Measurements from ENCODE around the gene HCFC1R1. TPM values are rescaled to one million over a fixed set of nuclear protein-coding genes. Genes with fewer than 3 reads are reported as not detected.

HCFC1R1 gene
- total RNA-seq, 3 donors from 2014 or later (not counting 1 experiment from before 2014, with no cell fraction given) = 15.4 to 21.8 (median 16.0) TPM

GRCh38 chr16:3063625-3064386, 40.1 kb upstream of the HCFC1R1 start:
- WGBS (ENCODE audit: insufficient coverage) = 98% methylated on average over 8 of the region's 8 CpGs
- Mint-ChIP-seq H3K27me3 (ENCODE audit: low read depth in 2 of 2) (no peaks in the 10 kb centered on the region), H3K9me3 (no peaks in the 10 kb centered on the region), H3K4me3 (peak overlapping the region; percentile 18), H3K27ac (peak overlapping the region; percentile 92 to 95), H3K36me3 (no peaks in the 10 kb centered on the region), H3K4me1 (peaks cover 25 to 64% of the 10 kb centered on the region in 2 donors)
- Histone ChIP-seq H3K4me3 (ENCODE audit: low read length) (no peak overlapping the region), H3K36me3 (ENCODE audit: control insufficient read depth, insufficient read depth, low read length) (peaks cover 9% of the 10 kb centered on the region), H3K27ac (ENCODE audit: low read length) (peak overlapping the region; percentile 19), H3K4me1 (ENCODE audit: control insufficient read depth, insufficient read depth, low read length) (peaks cover 61% of the 10 kb centered on the region), H3K27me3 (ENCODE audit: control insufficient read depth, insufficient read depth, low read length) (no peaks in the 10 kb centered on the region), H3K9me3 (ENCODE audit: control insufficient read depth, insufficient read depth, low read length) (no peaks in the 10 kb centered on the region)
- intact Hi-C loops (cut with micrococcal nuclease) = no loop called here
- peak in 1 of 2 donors; percentile 18 for DNase-seq
- no peak for ATAC-seq
- TF ChIP-seq CTCF (IDR thresholded peaks at IDR 0.05) = no peak

GRCh38 chr16:3062553-3062952, 38.8 kb upstream of the HCFC1R1 start:
- H3K36me3 Mint-ChIP-seq = no peaks in the 10 kb centered on the region
- peak overlapping the region; percentile 68 to 76 for H3K27ac Mint-ChIP-seq
- no peak for ATAC-seq
- peaks cover 56% of the 10 kb centered on the region for H3K4me1 ChIP-seq (ENCODE audit: control insufficient read depth, insufficient read depth, low read length)
- WGBS (ENCODE audit: insufficient coverage) = 96% methylated on average over 6 of the region's 6 CpGs
- H3K27ac ChIP-seq (ENCODE audit: low read length) = no peak overlapping the region
- TF ChIP-seq CTCF (IDR thresholded peaks at IDR 0.05) = no peak
- peaks cover 2% of the 10 kb centered on the region for H3K36me3 ChIP-seq (ENCODE audit: control insufficient read depth, insufficient read depth, low read length)
- DNase-seq = peak in 1 of 2 donors; percentile 3
- no peaks in the 10 kb centered on the region for H3K27me3 Mint-ChIP-seq (ENCODE audit: low read depth in 2 of 2)
- H3K4me3 ChIP-seq (ENCODE audit: low read length) = no peak overlapping the region
- no peaks in the 10 kb centered on the region for H3K27me3 ChIP-seq (ENCODE audit: control insufficient read depth, insufficient read depth, low read length)
- no peaks in the 10 kb centered on the region for H3K9me3 Mint-ChIP-seq
- intact Hi-C loops (cut with micrococcal nuclease) = no loop called here
- no peak overlapping the region for H3K4me3 Mint-ChIP-seq
- H3K4me1 Mint-ChIP-seq = peaks cover 19 to 57% of the 10 kb centered on the region in 2 donors
- H3K9me3 ChIP-seq (ENCODE audit: control insufficient read depth, insufficient read depth, low read length) = no peaks in the 10 kb centered on the region

GRCh38 chr16:3060339-3061127, 36.8 kb upstream of the HCFC1R1 start:
- ATAC-seq (no peak), DNase-seq (peak in 1 of 2 donors; percentile 5)
- H3K4me1 Mint-ChIP-seq = peaks cover 13 to 54% of the 10 kb centered on the region in 2 donors
- 90% methylated on average over 14 of the region's 14 CpGs for WGBS (ENCODE audit: insufficient coverage)
- no peaks in the 10 kb centered on the region for H3K27me3 Mint-ChIP-seq (ENCODE audit: low read depth in 2 of 2)
- Histone ChIP-seq H3K4me1 (ENCODE audit: control insufficient read depth, insufficient read depth, low read length) (peaks cover 56% of the 10 kb centered on the region), H3K27me3 (ENCODE audit: control insufficient read depth, insufficient read depth, low read length) (no peaks in the 10 kb centered on the region), H3K9me3 (ENCODE audit: control insufficient read depth, insufficient read depth, low read length) (no peaks in the 10 kb centered on the region), H3K27ac (ENCODE audit: low read length) (no peak overlapping the region), H3K4me3 (ENCODE audit: low read length) (no peak overlapping the region), H3K36me3 (ENCODE audit: control insufficient read depth, insufficient read depth, low read length) (peaks cover 10% of the 10 kb centered on the region)
- H3K4me3 Mint-ChIP-seq = peak overlapping the region; percentile 89
- peak overlapping the region; percentile 84 to 90 for H3K27ac Mint-ChIP-seq
- intact Hi-C loops (cut with micrococcal nuclease) = no loop called here
- TF ChIP-seq CTCF (IDR thresholded peaks at IDR 0.05) = no peak
- H3K9me3 Mint-ChIP-seq = no peaks in the 10 kb centered on the region
- H3K36me3 Mint-ChIP-seq = no peaks in the 10 kb centered on the region

Measured in natural killer cell (primary cell).